Lower leg skin (tissue), 3 donors: ENCODE data around the gene RUSF1.

Experiments used
- POLR2A ChIP-seq, 2 donors: fragments of 450-650 bp; IDR thresholded peaks; one replicate each; pipeline ENCODE4 v1.6.1; 2016 to 2017; ENCODE audit warnings: antibody characterized with exemption in 2 of 2, mild to moderate bottlenecking in 1 of 2, moderate library complexity in 1 of 2
- TF ChIP-seq, protein P1 (sequence below), 3 donors: fragments of 450-650 bp; IDR thresholded peaks; one replicate each; pipeline ENCODE4 v1.5.1; 2016; ENCODE audit warnings: antibody characterized with exemption in 3 of 3, mild to moderate bottlenecking in 3 of 3, moderate library complexity in 2 of 3

DNA sequence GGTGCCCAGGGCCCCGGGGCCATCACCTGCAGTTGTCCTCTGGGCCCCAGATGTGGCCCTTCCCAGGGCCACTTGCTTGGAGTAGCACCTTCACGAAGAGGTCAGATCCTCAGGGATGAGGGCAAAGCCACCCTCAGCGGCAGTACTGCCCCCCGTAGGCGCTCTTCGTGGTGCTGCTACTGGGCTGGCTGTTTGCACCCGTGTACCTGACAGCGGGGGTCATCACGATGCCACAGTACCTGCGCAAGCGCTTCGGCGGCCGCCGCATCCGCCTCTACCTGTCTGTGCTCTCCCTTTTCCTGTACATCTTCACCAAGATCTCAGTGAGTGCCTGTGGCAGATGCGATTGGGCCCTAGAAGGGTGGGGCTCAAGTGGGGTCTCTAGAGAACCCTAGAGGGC lies 22.6 kb downstream of the RUSF1 start:
- TF ChIP-seq, protein P1, sequence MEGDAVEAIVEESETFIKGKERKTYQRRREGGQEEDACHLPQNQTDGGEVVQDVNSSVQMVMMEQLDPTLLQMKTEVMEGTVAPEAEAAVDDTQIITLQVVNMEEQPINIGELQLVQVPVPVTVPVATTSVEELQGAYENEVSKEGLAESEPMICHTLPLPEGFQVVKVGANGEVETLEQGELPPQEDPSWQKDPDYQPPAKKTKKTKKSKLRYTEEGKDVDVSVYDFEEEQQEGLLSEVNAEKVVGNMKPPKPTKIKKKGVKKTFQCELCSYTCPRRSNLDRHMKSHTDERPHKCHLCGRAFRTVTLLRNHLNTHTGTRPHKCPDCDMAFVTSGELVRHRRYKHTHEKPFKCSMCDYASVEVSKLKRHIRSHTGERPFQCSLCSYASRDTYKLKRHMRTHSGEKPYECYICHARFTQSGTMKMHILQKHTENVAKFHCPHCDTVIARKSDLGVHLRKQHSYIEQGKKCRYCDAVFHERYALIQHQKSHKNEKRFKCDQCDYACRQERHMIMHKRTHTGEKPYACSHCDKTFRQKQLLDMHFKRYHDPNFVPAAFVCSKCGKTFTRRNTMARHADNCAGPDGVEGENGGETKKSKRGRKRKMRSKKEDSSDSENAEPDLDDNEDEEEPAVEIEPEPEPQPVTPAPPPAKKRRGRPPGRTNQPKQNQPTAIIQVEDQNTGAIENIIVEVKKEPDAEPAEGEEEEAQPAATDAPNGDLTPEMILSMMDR (IDR thresholded peaks at IDR 0.05), result no peak
- no peak for TF ChIP-seq POLR2A (IDR thresholded peaks at IDR 0.05)
